NT2/D1 (cell line): Measurements from ENCODE around the gene PEAK1.

ENCODE experiments used
- SUZ12 ChIP-seq: IDR thresholded peaks from 2 replicates; pipeline ENCODE4 v1.6.1; 2011; ENCODE audit not compliant: insufficient read length, insufficient read depth; ENCODE audit errors: extremely low read depth
- ZNF274 ChIP-seq: IDR thresholded peaks from 2 replicates; pipeline ENCODE4 v1.6.1; 2011; ENCODE audit warnings: mild to moderate bottlenecking, low read depth, low read length

DNA sequence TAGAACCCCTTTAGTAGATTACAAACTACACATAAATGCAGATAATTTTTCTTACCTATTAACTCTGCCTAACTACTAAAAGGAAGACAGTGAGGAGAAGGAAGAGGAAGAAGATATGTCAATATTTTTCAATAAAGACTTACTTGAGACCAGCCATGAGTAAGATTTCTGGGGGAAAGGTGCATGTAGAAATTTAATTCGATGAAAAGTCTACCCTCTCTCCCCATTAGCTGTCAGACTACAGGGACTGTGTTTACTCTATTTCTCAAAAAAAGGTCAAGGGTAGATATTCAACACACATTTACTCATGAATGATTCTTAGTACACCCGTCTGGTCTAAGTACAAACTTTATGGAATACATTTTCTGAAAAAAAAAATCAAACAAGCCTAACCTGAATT is 355.8 kb downstream of the PEAK1 start:
- TF ChIP-seq ZNF274, result no peak
- TF ChIP-seq SUZ12, result no peak
